WTC11 (cell line): ENCODE data around the gene ZNF835. TPM values are rescaled to one million over a fixed set of nuclear protein-coding genes. Genes with fewer than 3 reads are reported as not detected.

Experiments used
- ATAC-seq: fragments of 200-7000 bp; cut with Tn5 transposase; 2 replicates; pipeline ENCODE4 v1.10.0; 2021; ENCODE audit warnings: mild to moderate bottlenecking, moderate library complexity
- CTCF ChIA-PET: fragments of 300-600 bp; sonication (Branson Sonifier 250); formaldehyde crosslinking; loops from one replicate; lab custom pipeline; 2021; ENCODE audit warnings: antibody characterized with exemption; lab: Charles Lee
- POLR2A ChIA-PET: fragments of 350-600 bp; sonication (Branson Sonifier 250); formaldehyde crosslinking; loops from one replicate; lab custom pipeline; 2021; ENCODE audit warnings: antibody characterized with exemption; lab: Charles Lee
- DNase-seq: peaks from one replicate; pipeline ENCODE4 v3.0.0; 2021; ENCODE audit warnings: low spot score
- H3K27ac Mint-ChIP-seq: 2 replicates; pipeline ENCODE4 v1.8.0; 2021; ENCODE audit warnings: mixed read lengths
- H3K27me3 Mint-ChIP-seq: 2 replicates; pipeline ENCODE4 v1.8.0; 2021; ENCODE audit warnings: low read depth, mild to moderate bottlenecking, moderate library complexity, mixed read lengths
- H3K36me3 Mint-ChIP-seq: 2 replicates; pipeline ENCODE4 v1.8.0; 2021; ENCODE audit warnings: mixed read lengths
- H3K4me1 Mint-ChIP-seq: 2 replicates; pipeline ENCODE4 v1.8.0; 2022; ENCODE audit warnings: mixed read lengths
- H3K4me3 Mint-ChIP-seq: 2 replicates; pipeline ENCODE4 v1.8.0; 2021; ENCODE audit warnings: mild to moderate bottlenecking, moderate library complexity, mixed read lengths
- H3K9me3 Mint-ChIP-seq: 2 replicates; pipeline ENCODE4 v1.8.0; 2021; ENCODE audit warnings: mixed read lengths
- CREB1 ChIP-seq: sonication (generic); formaldehyde crosslinking; IDR thresholded peaks from 2 replicates; pipeline ENCODE4 v1.8.0; 2023; ENCODE audit warnings: mild to moderate bottlenecking, missing genetic modification reagents
- FOXP4 ChIP-seq: sonication (generic); formaldehyde crosslinking; IDR thresholded peaks from 2 replicates; pipeline ENCODE4 v1.8.0; 2022; ENCODE audit warnings: mild to moderate bottlenecking, missing genetic modification reagents
- ZNF263 ChIP-seq: sonication (generic); formaldehyde crosslinking; IDR thresholded peaks from 2 replicates; pipeline ENCODE4 v1.8.1; 2022; ENCODE audit warnings: low read depth, mild to moderate bottlenecking, moderate library complexity, missing genetic modification reagents
- ZNF671 ChIP-seq: fragments of 250-450 bp; sonication (Bioruptor Pico); IDR thresholded peaks from 2 replicates; pipeline ENCODE4 v1.8.0; 2021; ENCODE audit warnings: mild to moderate bottlenecking
- total RNA-seq: library from RNA; stranded (reverse); gene quantifications from 3 replicates; pipeline ENCODE4 v1.2.3, GENCODE V29; 2021

ZNF835 gene
- total RNA-seq, 1 experiment from 2014 or later, result 0.17 TPM

DNA sequence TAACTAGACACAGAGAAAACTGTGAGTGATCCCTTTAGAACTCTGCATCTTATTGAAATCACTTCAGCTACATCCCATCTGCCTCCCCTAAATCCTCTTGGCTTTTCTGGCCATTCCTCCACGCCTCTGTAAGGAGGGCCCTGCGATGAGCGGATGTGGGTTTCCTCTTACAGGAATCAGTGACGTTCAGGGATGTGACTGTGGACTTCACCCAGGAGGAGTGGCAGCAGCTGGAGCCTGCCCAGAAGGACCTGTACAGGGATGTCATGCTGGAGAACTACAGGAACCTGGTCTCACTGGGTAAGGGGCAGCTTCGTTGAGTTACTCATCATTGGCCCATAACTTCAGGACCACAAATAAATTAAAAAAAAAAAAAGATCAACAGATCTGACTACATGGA is 57.9 kb downstream of the ZNF835 start:
- DNase-seq (no peak), ATAC-seq (no peak)
- Mint-ChIP-seq H3K27me3 (peaks cover 9% of the 10 kb centered on the region), H3K4me3 (no peak overlapping the region), H3K4me1 (peaks cover 3% of the 10 kb centered on the region; the same call in 1 of the 2 replicates), H3K9me3 (peaks cover 87% of the 10 kb centered on the region), H3K36me3 (peaks cover 84% of the 10 kb centered on the region), H3K27ac (no peak overlapping the region)
- ChIA-PET CTCF (no interaction called here), POLR2A (no interaction called here)
- TF ChIP-seq FOXP4 (CRISPR knock-in tag), result no peak
- no peak for TF ChIP-seq ZNF671 (CRISPR knock-in tag)

DNA sequence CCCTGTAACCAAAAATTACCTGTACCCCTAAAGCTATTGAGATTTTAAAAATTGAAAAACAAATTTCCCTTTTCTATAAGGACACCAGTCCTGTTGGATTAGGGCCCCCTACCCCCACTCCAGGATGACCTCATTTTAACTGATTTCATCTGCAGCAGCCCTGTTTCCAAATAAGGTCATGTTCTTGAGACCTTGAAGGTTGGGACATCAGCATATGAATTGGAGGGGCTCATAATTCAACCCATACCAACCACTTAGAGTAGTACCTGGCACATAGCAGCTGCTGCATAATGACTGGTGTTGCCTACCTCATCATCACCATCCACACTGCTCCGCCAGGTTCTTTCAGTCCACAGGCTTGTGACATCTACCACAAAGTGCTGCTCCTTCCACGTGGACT is 58.8 kb downstream of the ZNF835 start:
- Mint-ChIP-seq H3K4me3 (no peak overlapping the region), H3K27me3 (peaks cover 4% of the 10 kb centered on the region)

More for the DNA sequence above, 58.8 kb downstream of the ZNF835 start:
- ATAC-seq (no peak), DNase-seq (no peak)
- H3K9me3 Mint-ChIP-seq, result peaks cover 87% of the 10 kb centered on the region
- H3K36me3 Mint-ChIP-seq, result peaks cover 84% of the 10 kb centered on the region
- peaks cover 3% of the 10 kb centered on the region; the same call in 1 of the 2 replicates for H3K4me1 Mint-ChIP-seq
- CTCF ChIA-PET, result no interaction called here
- TF ChIP-seq ZNF263 (CRISPR knock-in tag), result no peak
- TF ChIP-seq CREB1 (CRISPR knock-in tag), result no peak
- no peak overlapping the region for H3K27ac Mint-ChIP-seq
- POLR2A ChIA-PET, result no interaction called here

Other genes starting within 250 kb of the ZNF835 start
- 9.7 to 14.4 TPM (median 10.8 TPM) in 3 replicates for gene ZNF667, start 194.4 kb downstream of the ZNF835 start, total RNA-seq
- gene ZNF471, start 163.9 kb downstream of the ZNF835 start, total RNA-seq, result 0.98 to 1.5 TPM (median 1.5 TPM) in 3 replicates
- 2.8 to 4.6 TPM (median 3.7 TPM) in 3 replicates for gene ZFP28, start 132.8 kb downstream of the ZNF835 start, total RNA-seq
- 6.0 to 6.5 TPM (median 6.2 TPM) in 3 replicates for gene ZNF470, start 104.3 kb downstream of the ZNF835 start, total RNA-seq
- gene ZNF71, start 76.5 kb downstream of the ZNF835 start, total RNA-seq, result 6.7 to 8.0 TPM (median 7.0 TPM) in 3 replicates
- 0.15 to 0.39 TPM (median 0.34 TPM) in 3 replicates for gene SMIM17, start 28.6 kb downstream of the ZNF835 start, total RNA-seq
- gene PEG3, start 169.0 kb upstream of the ZNF835 start, total RNA-seq, result 0.27 to 0.83 TPM (median 0.32 TPM) in 3 replicates
- not detected in 3 replicates for gene ZIM2, start 169.0 kb upstream of the ZNF835 start, total RNA-seq